Measurements from ENCODE around the gene SLC27A2.

The SLC27A2 gene

GRCh38 chr15:50232791-50233190, 50.8 kb downstream of the SLC27A2 start:
- intact Hi-C loops (cut with DNase I; ENCODE audit: low total_unique reads) = no loop called here
- Histone ChIP-seq H3K4me3 (no peak overlapping the region), H3K9me3 (no peaks in the 10 kb centered on the region), H3K36me3 (no peaks in the 10 kb centered on the region), H3K27me3 (no peaks in the 10 kb centered on the region), H3K4me1 (no peaks in the 10 kb centered on the region), H3K27ac (no peak overlapping the region)
- DNase-seq = no peak
- TF ChIP-seq, protein P1, sequence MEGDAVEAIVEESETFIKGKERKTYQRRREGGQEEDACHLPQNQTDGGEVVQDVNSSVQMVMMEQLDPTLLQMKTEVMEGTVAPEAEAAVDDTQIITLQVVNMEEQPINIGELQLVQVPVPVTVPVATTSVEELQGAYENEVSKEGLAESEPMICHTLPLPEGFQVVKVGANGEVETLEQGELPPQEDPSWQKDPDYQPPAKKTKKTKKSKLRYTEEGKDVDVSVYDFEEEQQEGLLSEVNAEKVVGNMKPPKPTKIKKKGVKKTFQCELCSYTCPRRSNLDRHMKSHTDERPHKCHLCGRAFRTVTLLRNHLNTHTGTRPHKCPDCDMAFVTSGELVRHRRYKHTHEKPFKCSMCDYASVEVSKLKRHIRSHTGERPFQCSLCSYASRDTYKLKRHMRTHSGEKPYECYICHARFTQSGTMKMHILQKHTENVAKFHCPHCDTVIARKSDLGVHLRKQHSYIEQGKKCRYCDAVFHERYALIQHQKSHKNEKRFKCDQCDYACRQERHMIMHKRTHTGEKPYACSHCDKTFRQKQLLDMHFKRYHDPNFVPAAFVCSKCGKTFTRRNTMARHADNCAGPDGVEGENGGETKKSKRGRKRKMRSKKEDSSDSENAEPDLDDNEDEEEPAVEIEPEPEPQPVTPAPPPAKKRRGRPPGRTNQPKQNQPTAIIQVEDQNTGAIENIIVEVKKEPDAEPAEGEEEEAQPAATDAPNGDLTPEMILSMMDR (IDR thresholded peaks at IDR 0.05) = no peak

GRCh38 chr15:50233192-50233736, 51.3 kb downstream of the SLC27A2 start:
- intact Hi-C loops (cut with DNase I; ENCODE audit: low total_unique reads) = no loop called here
- Histone ChIP-seq H3K9me3 (no peaks in the 10 kb centered on the region), H3K36me3 (no peaks in the 10 kb centered on the region), H3K4me3 (no peak overlapping the region), H3K4me1 (no peaks in the 10 kb centered on the region), H3K27ac (no peak overlapping the region), H3K27me3 (no peaks in the 10 kb centered on the region)
- TF ChIP-seq, protein P1 (IDR thresholded peaks at IDR 0.05) = no peak
- DNase-seq = no peak

- DNase-seq = no peak
These were observed 52.8 kb downstream of the SLC27A2 start for GRCh38 chr15:50234764-50235163.

GRCh38 chr15:50235794-50236193, 53.8 kb downstream of the SLC27A2 start:
- TF ChIP-seq, protein P1 (IDR thresholded peaks at IDR 0.05) = no peak
- no peaks in the 10 kb centered on the region for H3K4me1 ChIP-seq
- H3K9me3 ChIP-seq = no peaks in the 10 kb centered on the region
- no peak overlapping the region for H3K4me3 ChIP-seq
- intact Hi-C loops (cut with DNase I; ENCODE audit: low total_unique reads) = no loop called here
- no peaks in the 10 kb centered on the region for H3K36me3 ChIP-seq
- no peak for DNase-seq
- no peak overlapping the region for H3K27ac ChIP-seq
- H3K27me3 ChIP-seq = no peaks in the 10 kb centered on the region

More at GRCh38 chr15:50234764-50235163, 52.8 kb downstream of the SLC27A2 start:
- no peak overlapping the region for H3K4me3 ChIP-seq
- intact Hi-C loops (cut with DNase I; ENCODE audit: low total_unique reads) = no loop called here
- TF ChIP-seq, protein P1 (IDR thresholded peaks at IDR 0.05) = no peak
- no peaks in the 10 kb centered on the region for H3K27me3 ChIP-seq
- no peaks in the 10 kb centered on the region for H3K9me3 ChIP-seq
- no peaks in the 10 kb centered on the region for H3K36me3 ChIP-seq
- no peak overlapping the region for H3K27ac ChIP-seq
- H3K4me1 ChIP-seq = no peaks in the 10 kb centered on the region

DNA sequence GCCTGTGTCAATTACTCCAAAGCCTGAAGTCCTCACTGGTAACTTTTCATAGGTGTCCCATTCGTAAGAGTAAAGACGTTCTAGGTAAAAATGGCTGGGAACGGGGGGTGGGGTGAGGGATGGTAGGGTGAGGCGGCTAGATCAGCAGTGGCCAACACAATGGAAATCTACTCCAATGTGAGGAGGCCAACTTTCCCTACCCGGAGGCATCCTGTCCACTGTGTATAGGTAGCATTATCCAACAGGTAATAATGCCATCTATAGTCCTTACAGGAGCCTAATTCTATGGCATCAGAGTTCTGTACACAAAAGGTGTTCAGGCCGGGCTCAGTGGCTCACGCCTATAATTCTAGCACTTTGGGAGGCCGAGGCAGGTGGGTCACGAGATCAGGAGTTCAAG, 54.4 kb downstream of the SLC27A2 start:
- DNase-seq = no peak
- Histone ChIP-seq H3K4me1 (no peaks in the 10 kb centered on the region), H3K36me3 (no peaks in the 10 kb centered on the region), H3K27ac (no peak overlapping the region), H3K4me3 (no peak overlapping the region), H3K9me3 (no peaks in the 10 kb centered on the region), H3K27me3 (no peaks in the 10 kb centered on the region)
- intact Hi-C loops (cut with DNase I; ENCODE audit: low total_unique reads) = no loop called here
- TF ChIP-seq, protein P1 (IDR thresholded peaks at IDR 0.05) = no peak

- no peak for DNase-seq
- no peak overlapping the region for H3K4me3 ChIP-seq
- H3K27me3 ChIP-seq = no peaks in the 10 kb centered on the region
- no peaks in the 10 kb centered on the region for H3K9me3 ChIP-seq
- no peak overlapping the region for H3K27ac ChIP-seq
- H3K36me3 ChIP-seq = no peaks in the 10 kb centered on the region
- intact Hi-C loops (cut with DNase I; ENCODE audit: low total_unique reads) = no loop called here
- no peaks in the 10 kb centered on the region for H3K4me1 ChIP-seq
- TF ChIP-seq, protein P1 (IDR thresholded peaks at IDR 0.05) = no peak
These were observed 56.3 kb downstream of the SLC27A2 start for GRCh38 chr15:50238255-50238654.
